ENCODE data around the gene PTBP1.

Gene PTBP1

DNA sequence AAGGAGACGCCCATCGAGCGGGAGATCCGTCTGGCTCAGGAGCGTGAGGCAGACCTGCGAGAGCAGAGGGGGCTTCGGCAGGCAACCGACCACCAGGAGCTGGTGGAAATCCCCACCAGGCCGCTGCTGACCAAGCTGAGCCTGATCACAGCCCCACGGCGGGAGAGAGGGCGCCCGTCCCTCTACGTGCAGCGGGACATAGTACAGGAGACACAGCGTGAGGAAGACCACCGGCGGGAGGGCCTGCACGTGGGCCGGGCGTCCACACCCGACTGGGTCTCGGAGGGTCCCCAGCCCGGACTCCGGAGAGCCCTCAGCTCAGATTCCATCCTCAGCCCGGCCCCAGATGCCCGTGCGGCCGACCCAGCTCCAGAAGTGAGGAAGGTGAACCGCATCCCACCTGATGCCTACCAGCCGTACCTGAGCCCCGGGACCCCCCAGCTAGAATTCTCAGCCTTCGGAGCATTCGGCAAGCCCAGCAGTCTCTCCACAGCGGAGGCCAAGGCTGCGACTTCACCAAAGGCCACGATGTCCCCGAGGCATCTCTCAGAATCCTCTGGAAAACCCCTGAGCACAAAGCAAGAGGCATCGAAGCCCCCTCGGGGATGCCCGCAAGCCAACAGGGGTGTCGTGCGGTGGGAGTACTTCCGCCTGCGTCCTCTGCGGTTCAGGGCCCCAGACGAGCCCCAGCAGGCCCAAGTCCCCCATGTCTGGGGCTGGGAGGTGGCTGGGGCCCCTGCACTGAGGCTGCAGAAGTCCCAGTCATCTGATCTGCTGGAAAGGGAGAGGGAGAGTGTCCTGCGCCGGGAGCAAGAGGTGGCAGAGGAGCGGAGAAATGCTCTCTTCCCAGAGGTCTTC, 39.2 kb upstream of the PTBP1 start:
- H3K27me3 ChIP-seq (ENCODE audit: control insufficient read depth, insufficient read depth, low read length): no peaks in the 10 kb centered on the region
- no peaks in the 10 kb centered on the region for H3K9me3 ChIP-seq (ENCODE audit: control insufficient read depth, low read length)

DNA sequence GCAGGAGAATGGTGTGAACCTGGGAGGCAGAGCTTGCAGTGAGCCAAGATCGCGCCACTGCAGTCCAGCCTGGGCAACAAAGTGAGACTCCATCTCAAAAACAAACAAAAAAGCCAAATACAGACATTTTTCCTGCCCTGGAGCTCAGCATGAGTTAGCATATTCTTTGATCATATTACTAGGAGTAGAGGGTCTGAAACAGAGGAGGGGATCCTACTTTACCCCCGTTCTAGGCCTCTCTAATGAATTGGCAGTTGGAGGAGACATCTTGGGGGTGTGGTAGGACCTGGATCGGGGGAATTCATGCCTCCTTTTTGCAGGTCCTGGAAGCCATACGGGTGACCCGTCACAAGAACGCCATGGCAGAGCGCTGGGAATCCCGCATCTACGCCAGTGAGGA, 34.1 kb upstream of the PTBP1 start:
- no peaks in the 10 kb centered on the region for H3K9me3 ChIP-seq (ENCODE audit: control insufficient read depth, low read length)
- H3K27me3 ChIP-seq (ENCODE audit: control insufficient read depth, insufficient read depth, low read length): no peaks in the 10 kb centered on the region
- H3K9ac ChIP-seq (ENCODE audit: low read length): no peak overlapping the region
- H3K4me3 ChIP-seq (ENCODE audit: low read length): no peak overlapping the region
- H3K36me3 ChIP-seq (ENCODE audit: control insufficient read depth, insufficient read depth, low read length): no peaks in the 10 kb centered on the region
- no peaks in the 10 kb centered on the region for H3K4me1 ChIP-seq (ENCODE audit: control insufficient read depth, insufficient read depth, low read length)

More for the DNA sequence above, 39.2 kb upstream of the PTBP1 start:
- Histone ChIP-seq H3K4me1 (ENCODE audit: control insufficient read depth, insufficient read depth, low read length) (peaks cover 24% of the 10 kb centered on the region), H3K4me3 (ENCODE audit: low read length) (no peak overlapping the region), H3K9ac (ENCODE audit: low read length) (no peak overlapping the region), H3K36me3 (ENCODE audit: control insufficient read depth, insufficient read depth, low read length) (peaks cover 7% of the 10 kb centered on the region)

DNA sequence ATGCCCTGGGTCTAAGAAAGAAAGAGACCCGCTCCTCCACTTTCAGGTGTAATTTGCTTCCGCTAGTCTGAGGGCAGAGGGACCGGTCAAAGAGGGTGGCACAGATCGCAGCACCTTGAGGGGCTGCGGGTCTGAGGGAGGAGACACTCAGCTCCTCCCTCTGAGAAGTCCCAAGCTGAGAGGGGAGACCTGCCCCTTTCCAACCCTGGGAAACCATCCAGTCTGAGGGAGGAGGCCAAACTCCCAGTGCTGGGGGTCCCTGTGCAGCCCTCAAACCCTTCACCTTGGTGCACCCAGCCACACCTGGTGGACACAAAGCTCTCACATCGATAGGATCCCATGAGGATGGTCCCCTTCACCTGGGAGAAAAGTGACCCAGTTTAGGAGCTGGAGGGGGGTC, 33.4 kb upstream of the PTBP1 start:
- H3K9me3 ChIP-seq (ENCODE audit: control insufficient read depth, low read length): no peaks in the 10 kb centered on the region
- H3K9ac ChIP-seq (ENCODE audit: low read length): no peak overlapping the region
- H3K4me1 ChIP-seq (ENCODE audit: control insufficient read depth, insufficient read depth, low read length): no peaks in the 10 kb centered on the region
- no peak overlapping the region for H3K4me3 ChIP-seq (ENCODE audit: low read length)
- no peaks in the 10 kb centered on the region for H3K36me3 ChIP-seq (ENCODE audit: control insufficient read depth, insufficient read depth, low read length)
- no peaks in the 10 kb centered on the region for H3K27me3 ChIP-seq (ENCODE audit: control insufficient read depth, insufficient read depth, low read length)

DNA sequence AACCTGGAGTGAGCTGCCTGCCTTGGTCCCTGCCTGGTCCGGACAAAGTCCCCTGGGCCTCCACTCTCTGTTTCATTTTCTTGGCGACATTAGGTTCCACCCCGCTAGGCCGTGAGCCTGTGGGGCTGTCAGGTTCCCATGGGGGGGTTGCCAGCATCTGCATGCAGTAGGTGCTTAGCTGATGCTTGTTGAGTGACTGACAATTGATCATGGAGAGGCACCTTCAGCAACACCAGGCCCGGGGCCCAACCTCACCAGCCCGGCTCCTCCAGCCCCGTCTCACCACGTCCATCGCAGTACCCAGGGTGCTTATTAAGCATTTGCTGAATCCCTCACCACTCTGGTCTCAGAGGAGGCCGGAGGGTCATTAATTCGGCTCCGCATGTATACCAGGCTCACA, 33.0 kb upstream of the PTBP1 start:
- H3K36me3 ChIP-seq (ENCODE audit: control insufficient read depth, insufficient read depth, low read length): no peaks in the 10 kb centered on the region
- H3K27me3 ChIP-seq (ENCODE audit: control insufficient read depth, insufficient read depth, low read length): no peaks in the 10 kb centered on the region
- H3K9ac ChIP-seq (ENCODE audit: low read length): no peak overlapping the region
- H3K4me3 ChIP-seq (ENCODE audit: low read length): no peak overlapping the region
- H3K4me1 ChIP-seq (ENCODE audit: control insufficient read depth, insufficient read depth, low read length): no peaks in the 10 kb centered on the region
- no peaks in the 10 kb centered on the region for H3K9me3 ChIP-seq (ENCODE audit: control insufficient read depth, low read length)

DNA sequence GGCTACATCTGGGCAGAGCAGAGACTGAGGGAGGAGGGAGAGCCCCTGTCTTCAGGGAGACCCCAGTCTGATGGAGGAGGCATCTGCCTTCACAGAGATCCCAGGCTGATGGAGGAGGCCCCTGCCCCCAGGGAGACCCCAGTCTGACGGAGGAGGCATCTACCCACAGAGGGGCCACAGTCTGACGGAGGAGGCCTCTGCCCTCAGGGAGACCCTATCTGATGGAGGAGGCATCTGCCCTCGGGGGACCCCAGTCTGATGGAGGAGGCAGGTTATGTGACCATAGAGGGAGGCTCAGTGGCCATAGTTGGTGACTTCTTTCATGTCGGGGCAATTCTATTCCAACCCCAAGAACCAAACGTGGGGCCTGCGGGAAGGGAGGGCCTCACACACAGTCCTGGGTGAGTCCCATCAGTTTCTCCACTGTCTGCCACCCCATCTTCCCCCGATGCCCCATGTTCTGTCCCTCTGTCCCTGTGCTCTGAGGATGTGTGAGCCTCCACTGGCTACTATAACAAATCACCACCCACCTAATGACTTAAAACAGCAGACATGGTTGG, 32.0 kb upstream of the PTBP1 start:
- no peak overlapping the region for H3K9ac ChIP-seq (ENCODE audit: low read length)
- H3K36me3 ChIP-seq (ENCODE audit: control insufficient read depth, insufficient read depth, low read length): no peaks in the 10 kb centered on the region
- H3K27me3 ChIP-seq (ENCODE audit: control insufficient read depth, insufficient read depth, low read length): no peaks in the 10 kb centered on the region
- no peaks in the 10 kb centered on the region for H3K9me3 ChIP-seq (ENCODE audit: control insufficient read depth, low read length)
- no peak overlapping the region for H3K4me3 ChIP-seq (ENCODE audit: low read length)
- H3K4me1 ChIP-seq (ENCODE audit: control insufficient read depth, insufficient read depth, low read length): no peaks in the 10 kb centered on the region

DNA sequence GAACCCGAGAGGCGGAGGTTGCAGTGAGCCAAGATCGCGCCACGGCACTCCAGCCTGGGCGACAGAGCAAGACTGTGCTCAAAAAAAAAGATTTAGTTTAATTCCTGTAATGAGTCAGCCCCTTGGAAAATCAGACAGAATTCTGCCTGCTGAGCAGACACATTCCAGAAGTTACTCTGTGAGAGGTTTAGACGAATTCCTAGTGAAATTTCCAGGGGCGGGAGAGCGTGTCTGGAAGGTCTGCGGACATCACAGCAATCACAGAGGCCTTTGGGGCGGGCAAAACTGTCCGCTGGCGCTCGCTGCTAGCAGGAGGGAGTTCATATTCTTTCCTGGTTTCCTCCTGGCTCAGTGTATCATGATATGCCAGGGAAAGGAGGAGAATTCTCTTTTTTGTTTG, 28.8 kb upstream of the PTBP1 start:
- no peak overlapping the region for H3K9ac ChIP-seq (ENCODE audit: low read length)
- no peaks in the 10 kb centered on the region for H3K36me3 ChIP-seq (ENCODE audit: control insufficient read depth, insufficient read depth, low read length)
- no peaks in the 10 kb centered on the region for H3K9me3 ChIP-seq (ENCODE audit: control insufficient read depth, low read length)
- no peaks in the 10 kb centered on the region for H3K27me3 ChIP-seq (ENCODE audit: control insufficient read depth, insufficient read depth, low read length)
- no peak overlapping the region for H3K4me3 ChIP-seq (ENCODE audit: low read length)
- H3K4me1 ChIP-seq (ENCODE audit: control insufficient read depth, insufficient read depth, low read length): no peaks in the 10 kb centered on the region

DNA sequence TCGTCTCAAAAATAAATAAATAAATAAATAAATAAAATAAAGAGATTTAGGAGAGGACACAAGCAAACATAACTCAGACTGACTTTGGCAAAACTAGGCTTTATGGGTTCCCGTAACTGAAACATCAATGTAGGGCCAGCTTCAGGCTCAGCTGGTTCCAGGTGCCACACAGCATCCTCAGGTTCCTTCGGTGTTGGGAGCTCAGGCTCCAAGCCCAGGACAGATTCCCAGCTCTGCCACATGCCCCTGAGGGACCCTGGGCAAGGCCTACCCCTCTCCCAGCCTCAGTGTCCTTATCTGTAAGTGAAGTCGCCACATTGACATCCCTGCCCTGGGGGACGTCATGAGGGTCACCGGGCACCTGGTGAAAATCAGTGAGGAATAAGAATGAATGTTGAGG, 27.6 kb upstream of the PTBP1 start:
- no peaks in the 10 kb centered on the region for H3K36me3 ChIP-seq (ENCODE audit: control insufficient read depth, insufficient read depth, low read length)
- H3K9ac ChIP-seq (ENCODE audit: low read length): no peak overlapping the region
- no peaks in the 10 kb centered on the region for H3K27me3 ChIP-seq (ENCODE audit: control insufficient read depth, insufficient read depth, low read length)
- no peaks in the 10 kb centered on the region for H3K4me1 ChIP-seq (ENCODE audit: control insufficient read depth, insufficient read depth, low read length)
- H3K9me3 ChIP-seq (ENCODE audit: control insufficient read depth, low read length): no peaks in the 10 kb centered on the region
- no peak overlapping the region for H3K4me3 ChIP-seq (ENCODE audit: low read length)

DNA sequence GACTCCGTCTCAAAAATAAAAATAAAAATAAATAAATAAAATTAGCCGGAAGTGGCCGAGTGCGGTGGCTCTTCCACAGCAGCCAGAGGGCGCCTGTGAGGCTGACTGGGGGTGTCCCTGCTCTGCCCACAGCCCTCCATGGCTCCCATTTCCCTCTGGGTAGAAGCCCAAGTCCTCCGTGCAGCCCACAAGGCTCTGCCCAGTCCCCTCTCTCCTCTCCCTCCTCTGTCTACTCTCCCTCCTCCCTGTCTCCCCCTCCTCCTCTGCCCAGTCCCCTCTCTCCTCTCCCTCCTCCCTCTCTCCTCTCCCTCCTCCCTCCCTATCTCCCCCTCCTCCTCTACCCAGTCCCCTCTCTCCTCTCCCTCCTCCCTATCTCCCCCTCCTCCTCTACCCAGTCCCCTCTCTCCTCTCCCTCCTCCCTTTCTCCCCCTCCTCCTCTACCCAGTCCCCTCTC, 25.9 kb upstream of the PTBP1 start:
- Histone ChIP-seq H3K4me1 (ENCODE audit: control insufficient read depth, insufficient read depth, low read length) (no peaks in the 10 kb centered on the region), H3K27me3 (ENCODE audit: control insufficient read depth, insufficient read depth, low read length) (no peaks in the 10 kb centered on the region), H3K36me3 (ENCODE audit: control insufficient read depth, insufficient read depth, low read length) (no peaks in the 10 kb centered on the region), H3K9ac (ENCODE audit: low read length) (no peak overlapping the region), H3K9me3 (ENCODE audit: control insufficient read depth, low read length) (no peaks in the 10 kb centered on the region), H3K4me3 (ENCODE audit: low read length) (no peak overlapping the region)

DNA sequence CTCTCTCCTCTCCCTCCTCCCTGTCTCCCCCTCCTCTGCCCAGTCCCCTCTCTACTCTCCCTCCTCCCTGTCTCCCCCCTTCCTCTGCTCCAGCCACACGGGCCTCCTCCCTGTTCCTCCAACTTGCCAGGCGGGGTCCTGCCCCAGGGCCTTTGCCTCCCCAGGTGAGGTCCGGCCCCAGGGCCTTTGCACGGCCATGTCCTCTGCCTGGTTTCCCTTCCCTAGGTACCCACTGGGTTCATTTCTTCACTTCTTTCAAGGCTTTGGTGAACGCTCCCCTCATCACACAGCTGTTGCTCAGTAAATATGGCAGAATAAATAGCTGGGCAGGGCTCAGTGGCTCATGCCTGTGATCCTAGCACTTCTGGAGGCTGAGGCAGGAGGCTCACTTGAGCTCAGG, 25.2 kb upstream of the PTBP1 start:
- Histone ChIP-seq H3K36me3 (ENCODE audit: control insufficient read depth, insufficient read depth, low read length) (no peaks in the 10 kb centered on the region), H3K9me3 (ENCODE audit: control insufficient read depth, low read length) (no peaks in the 10 kb centered on the region), H3K9ac (ENCODE audit: low read length) (no peak overlapping the region), H3K4me3 (ENCODE audit: low read length) (no peak overlapping the region), H3K4me1 (ENCODE audit: control insufficient read depth, insufficient read depth, low read length) (no peaks in the 10 kb centered on the region), H3K27me3 (ENCODE audit: control insufficient read depth, insufficient read depth, low read length) (no peaks in the 10 kb centered on the region)

DNA sequence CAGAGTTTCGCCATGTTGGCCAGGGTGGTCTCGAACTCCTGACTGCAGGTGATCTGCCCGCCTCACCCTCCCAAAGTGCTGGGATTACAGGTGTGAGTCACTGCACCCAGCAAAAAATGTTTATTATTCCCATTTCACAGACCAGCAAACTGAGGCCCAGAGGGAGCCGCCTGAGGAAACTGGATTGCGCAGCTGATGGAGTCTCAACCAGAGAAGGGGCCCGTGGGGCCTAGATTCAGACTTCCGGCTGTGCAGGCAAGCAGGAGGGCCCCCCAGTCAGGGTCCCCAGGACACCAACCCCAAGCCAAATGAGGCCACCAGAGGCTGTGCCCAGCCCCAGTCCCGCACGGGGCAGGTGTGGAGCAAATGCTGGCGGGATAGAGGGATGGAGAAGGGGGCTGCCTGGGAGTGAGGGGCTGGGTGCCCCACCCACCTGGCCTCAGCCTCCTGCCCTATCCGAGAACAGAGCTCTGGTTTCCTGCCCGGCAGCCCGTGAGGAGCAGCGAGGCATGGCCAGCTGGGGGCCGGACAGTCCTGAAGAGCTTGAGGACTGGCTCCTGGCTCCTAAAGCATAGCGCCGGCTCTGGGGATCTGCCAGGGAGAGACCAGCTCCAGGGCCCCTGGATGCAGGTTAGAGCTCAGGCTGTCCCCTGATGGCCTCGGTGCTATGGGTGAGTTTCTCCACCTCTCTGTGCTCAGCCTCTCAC, 24.4 kb upstream of the PTBP1 start:
- H3K4me3 ChIP-seq (ENCODE audit: low read length): no peak overlapping the region

DNA sequence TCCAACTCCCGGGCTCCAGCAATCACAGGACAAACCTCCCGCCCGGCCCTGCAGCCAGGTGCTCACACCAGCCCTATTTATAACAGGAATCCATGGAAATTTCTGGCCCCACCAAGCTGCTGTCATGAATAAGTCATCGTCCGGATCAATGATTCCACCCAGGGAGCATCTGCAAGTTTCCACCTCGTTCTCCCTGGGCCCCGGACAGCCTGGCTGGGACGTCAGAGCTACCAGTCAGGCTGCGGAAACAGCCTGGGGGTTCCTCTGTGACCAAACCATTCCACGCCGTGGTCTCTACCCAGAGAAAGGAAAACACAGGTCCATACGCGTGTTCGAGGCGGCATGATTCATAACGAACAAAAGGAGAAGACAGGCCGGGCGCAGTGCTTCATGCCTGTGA, 20.7 kb upstream of the PTBP1 start:
- H3K27me3 ChIP-seq (ENCODE audit: control insufficient read depth, insufficient read depth, low read length): no peaks in the 10 kb centered on the region
- no peaks in the 10 kb centered on the region for H3K4me1 ChIP-seq (ENCODE audit: control insufficient read depth, insufficient read depth, low read length)
- H3K36me3 ChIP-seq (ENCODE audit: control insufficient read depth, insufficient read depth, low read length): no peaks in the 10 kb centered on the region
- no peak overlapping the region for H3K9ac ChIP-seq (ENCODE audit: low read length)
- no peaks in the 10 kb centered on the region for H3K9me3 ChIP-seq (ENCODE audit: control insufficient read depth, low read length)
- no peak overlapping the region for H3K4me3 ChIP-seq (ENCODE audit: low read length)

More for the DNA sequence above, 24.4 kb upstream of the PTBP1 start:
- H3K36me3 ChIP-seq (ENCODE audit: control insufficient read depth, insufficient read depth, low read length): no peaks in the 10 kb centered on the region
- no peak overlapping the region for H3K9ac ChIP-seq (ENCODE audit: low read length)
- H3K27me3 ChIP-seq (ENCODE audit: control insufficient read depth, insufficient read depth, low read length): no peaks in the 10 kb centered on the region
- H3K9me3 ChIP-seq (ENCODE audit: control insufficient read depth, low read length): no peaks in the 10 kb centered on the region
- H3K4me1 ChIP-seq (ENCODE audit: control insufficient read depth, insufficient read depth, low read length): no peaks in the 10 kb centered on the region

Measured in mucosa of stomach (tissue), 1 donor.